SK-N-SH treated with all-trans-retinoic acid at 6 μM for 48 hours (cell line): ENCODE data around the gene ABI3BP.

Source experiments
- ATAC-seq: fragments of 200-7000 bp; cut with Tn5 transposase; 3 replicates; pipeline ENCODE4 v1.9.1; 2020; ENCODE audit warnings: mild to moderate bottlenecking, moderate library complexity
- ARNTL ChIP-seq: fragments of 450-650 bp; formaldehyde crosslinking; IDR thresholded peaks from 2 replicates; pipeline ENCODE4 v1.5.0; 2020; ENCODE audit warnings: low read depth, mild to moderate bottlenecking, moderate library complexity, borderline replicate concordance
- BACH2 ChIP-seq: fragments of 250-450 bp; sonication (Bioruptor Pico); IDR thresholded peaks from 2 replicates; pipeline ENCODE4 v1.9.0; 2021; ENCODE audit warnings: mild to moderate bottlenecking, borderline replicate concordance
- CREB5 ChIP-seq: fragments of 250-450 bp; sonication (Bioruptor Pico); IDR thresholded peaks from 2 replicates; pipeline ENCODE4 v1.5.1; 2020; ENCODE audit warnings: low read depth, mild to moderate bottlenecking, moderate library complexity
- CSDC2 ChIP-seq: fragments of 250-450 bp; sonication (Bioruptor Pico); IDR thresholded peaks from 2 replicates; pipeline ENCODE4 v1.5.0; 2020; ENCODE audit warnings: mild to moderate bottlenecking, moderate library complexity
- CSRNP3 ChIP-seq: fragments of 250-450 bp; sonication (Bioruptor Pico); IDR thresholded peaks from 2 replicates; pipeline ENCODE4 v1.5.1; 2021; ENCODE audit warnings: mild to moderate bottlenecking, moderate library complexity
- ESRRG ChIP-seq: fragments of 250-450 bp; sonication (Bioruptor Pico); IDR thresholded peaks from 2 replicates; pipeline ENCODE4 v1.6.1; 2021; ENCODE audit warnings: mild to moderate bottlenecking
- ISL1 ChIP-seq: fragments of 250-450 bp; sonication (Bioruptor Pico); IDR thresholded peaks from 2 replicates; pipeline ENCODE4 v2.1.2; 2022; ENCODE audit warnings: mild to moderate bottlenecking, moderate library complexity
- OSR1 ChIP-seq: fragments of 250-450 bp; sonication (Bioruptor Pico); IDR thresholded peaks from 2 replicates; pipeline ENCODE4 v1.8.0; 2022; ENCODE audit warnings: moderate library complexity, mild to moderate bottlenecking, inconsistent platforms
- PATZ1 ChIP-seq: fragments of 250-450 bp; sonication (Bioruptor Pico); IDR thresholded peaks from 2 replicates; pipeline ENCODE4 v1.8.0; 2020; ENCODE audit warnings: mild to moderate bottlenecking, moderate library complexity, borderline replicate concordance
- POU6F1 ChIP-seq: fragments of 250-450 bp; sonication (Bioruptor Pico); IDR thresholded peaks from 2 replicates; pipeline ENCODE4 v1.8.0; 2021; ENCODE audit warnings: low read depth, mild to moderate bottlenecking, moderate library complexity, borderline replicate concordance
- PPARA ChIP-seq: fragments of 250-450 bp; sonication (Bioruptor Pico); IDR thresholded peaks from 2 replicates; pipeline ENCODE4 v1.5.0; 2020; ENCODE audit warnings: mild to moderate bottlenecking, borderline replicate concordance
- RARB ChIP-seq: fragments of 250-450 bp; sonication (Bioruptor Pico); IDR thresholded peaks from 2 replicates; pipeline ENCODE4 v1.8.0; 2021; ENCODE audit warnings: mild to moderate bottlenecking, moderate library complexity
- SNAI2 ChIP-seq: fragments of 250-450 bp; sonication (Bioruptor Pico); IDR thresholded peaks from 2 replicates; pipeline ENCODE4 v1.5.0; 2020; ENCODE audit warnings: mild to moderate bottlenecking, moderate library complexity
- TCF4 ChIP-seq: fragments of 250-450 bp; sonication (Bioruptor Pico); IDR thresholded peaks from 2 replicates; pipeline ENCODE4 v1.8.0; 2021; ENCODE audit warnings: mild to moderate bottlenecking, moderate library complexity, borderline replicate concordance
- TOX ChIP-seq: fragments of 250-450 bp; sonication (Bioruptor Pico); IDR thresholded peaks from 2 replicates; pipeline ENCODE4 v1.8.0; 2021; ENCODE audit warnings: mild to moderate bottlenecking, moderate library complexity, borderline replicate concordance
- TSHZ2 ChIP-seq: fragments of 250-450 bp; sonication (Bioruptor Pico); IDR thresholded peaks from 2 replicates; pipeline ENCODE4 v1.5.0; 2020; ENCODE audit warnings: mild to moderate bottlenecking, moderate library complexity
- ZC3H10 ChIP-seq: fragments of 250-450 bp; sonication (Bioruptor Pico); IDR thresholded peaks from 2 replicates; pipeline ENCODE4 v1.5.1; 2021; ENCODE audit warnings: mild to moderate bottlenecking, moderate library complexity
- ZFP3 ChIP-seq: fragments of 250-450 bp; sonication (Bioruptor Pico); IDR thresholded peaks from 2 replicates; pipeline ENCODE4 v1.5.0; 2020; ENCODE audit warnings: mild to moderate bottlenecking, moderate library complexity
- ZFP30 ChIP-seq: fragments of 450-650 bp; formaldehyde crosslinking; IDR thresholded peaks from 2 replicates; pipeline ENCODE4 v1.5.0; 2022; ENCODE audit warnings: mild to moderate bottlenecking, moderate library complexity
- ZNF70 ChIP-seq: fragments of 450-650 bp; formaldehyde crosslinking; IDR thresholded peaks from 2 replicates; pipeline ENCODE4 v1.5.0; 2020; ENCODE audit warnings: mild to moderate bottlenecking, moderate library complexity

ABI3BP gene

GRCh38 chr3:100913870-100914648 lies 79.2 kb downstream of the ABI3BP start (continued):
- no peak for TF ChIP-seq PATZ1 (CRISPR knock-in tag)
- TF ChIP-seq, all 23 proteins: peak for 0

GRCh38 chr3:100912976-100913545 lies 80.2 kb downstream of the ABI3BP start:
- ATAC-seq = no peak
- no peak for TF ChIP-seq OSR1 (CRISPR knock-in tag)
- no peak for TF ChIP-seq RARB (CRISPR knock-in tag)
- no peak for TF ChIP-seq PPARA (CRISPR knock-in tag)
- TF ChIP-seq ZFP30 = no peak
- no peak for TF ChIP-seq CREB5
- TF ChIP-seq ZFP3 (CRISPR knock-in tag) = no peak
- TF ChIP-seq ZC3H10 (CRISPR knock-in tag) = no peak
- no peak for TF ChIP-seq BACH2 (CRISPR knock-in tag)
- TF ChIP-seq POU6F1 (CRISPR knock-in tag) = no peak
- no peak for TF ChIP-seq ARNTL (CRISPR knock-in tag)
- TF ChIP-seq ISL1 (CRISPR knock-in tag) = no peak
- TF ChIP-seq TCF4 (CRISPR knock-in tag) = no peak
- no peak for TF ChIP-seq ESRRG
- no peak for TF ChIP-seq PATZ1 (CRISPR knock-in tag)
- no peak for TF ChIP-seq CSRNP3 (CRISPR knock-in tag)
- TF ChIP-seq ZNF70 = no peak
- no peak for TF ChIP-seq TSHZ2
- TF ChIP-seq TOX (CRISPR knock-in tag) = no peak

GRCh38 chr3:100912571-100912970 lies 80.7 kb downstream of the ABI3BP start:
- ATAC-seq = no peak
- TF ChIP-seq TCF4 (CRISPR knock-in tag) (no peak), CSDC2 (no peak), ZFP30 (no peak), ZFP3 (CRISPR knock-in tag) (no peak), OSR1 (CRISPR knock-in tag) (no peak), PPARA (CRISPR knock-in tag) (no peak), SNAI2 (no peak), RARB (CRISPR knock-in tag) (no peak), CREB5 (no peak), ISL1 (CRISPR knock-in tag) (no peak)
- TF ChIP-seq, all 23 proteins: peak for 0
